GM04504 (cell line): ENCODE results near the gene KCP.
"Not testable (repeated sequence)": the region's sequence is repeated elsewhere in the genome, so short reads cannot be mapped to it uniquely, and the experiment has no call there.

Experiments
- DNase-seq: peaks from one replicate; pipeline ENCODE4 v3.0.0-alpha.2; 2012; ENCODE audit warnings: low read depth

The KCP gene

GRCh38 chr7:128921866-128922440 lies 11.4 kb upstream of the KCP start:
- no peak for DNase-seq

GRCh38 chr7:128920913-128921582 lies 10.5 kb upstream of the KCP start:
- DNase-seq: no peak

- no peak for DNase-seq
These were observed 9.6 kb upstream of the KCP start for GRCh38 chr7:128919881-128920799.

- no peak for DNase-seq
These were observed 8.7 kb upstream of the KCP start for GRCh38 chr7:128919241-128919640.

- DNase-seq: no peak
These were observed 7.6 kb upstream of the KCP start for GRCh38 chr7:128918016-128918665.

- no peak for DNase-seq
These were observed 6.6 kb upstream of the KCP start for GRCh38 chr7:128917122-128917521.

GRCh38 chr7:128916643-128916915 lies 6.1 kb upstream of the KCP start:
- no peak for DNase-seq

GRCh38 chr7:128915841-128916642 lies 5.5 kb upstream of the KCP start:
- no peak for DNase-seq

- no peak for DNase-seq
These were observed 4.8 kb upstream of the KCP start for GRCh38 chr7:128915271-128915819.

GRCh38 chr7:128914566-128915151 lies 4.2 kb upstream of the KCP start:
- DNase-seq: no peak

- no peak for DNase-seq
These were observed 3.5 kb upstream of the KCP start for GRCh38 chr7:128913870-128914565.

- not testable (repeated sequence) for DNase-seq
These were observed 2.4 kb upstream of the KCP start for GRCh38 chr7:128912709-128913495.

- DNase-seq: no peak
These were observed 1.8 kb upstream of the KCP start for GRCh38 chr7:128912281-128912680.

- no peak for DNase-seq
These were observed 1.0 kb upstream of the KCP start for GRCh38 chr7:128911423-128912031.

GRCh38 chr7:128909625-128910568 lies 612 bp downstream of the KCP start:
- DNase-seq: no peak

- DNase-seq: no peak
These were observed 1.5 kb downstream of the KCP start for GRCh38 chr7:128908750-128909624.
